GM12875 (cell line): ENCODE measurements around the gene BLOC1S6.

Experiments used
- H3K4me3 ChIP-seq: one replicate; pipeline ENCODE4 v1.5.1; 2011; ENCODE audit warnings: low read depth, low read length, control low read depth
- CTCF ChIP-seq: IDR thresholded peaks from 2 replicates; pipeline ENCODE4 v1.5.1; 2011; ENCODE audit warnings: low read depth, mild to moderate bottlenecking, control low read depth, inconsistent platforms, low read length, moderate library complexity, borderline replicate concordance; ENCODE audit not compliant: insufficient read depth

The BLOC1S6 gene

GRCh38 chr15:45606413-45606812 lies 19.2 kb downstream of the BLOC1S6 start:
- H3K4me3 ChIP-seq, result no peak overlapping the region
- no peak for TF ChIP-seq CTCF

GRCh38 chr15:45606841-45607240 lies 19.7 kb downstream of the BLOC1S6 start:
- no peak for TF ChIP-seq CTCF
- H3K4me3 ChIP-seq, result no peak overlapping the region

GRCh38 chr15:45611305-45611704 lies 24.1 kb downstream of the BLOC1S6 start:
- TF ChIP-seq CTCF, result 0 out of 2 replicates have a peak, but pooled peaks have one; percentile 21
- no peak overlapping the region for H3K4me3 ChIP-seq

GRCh38 chr15:45612790-45613415 lies 25.7 kb downstream of the BLOC1S6 start:
- H3K4me3 ChIP-seq, result no peak overlapping the region
- TF ChIP-seq CTCF, result no peak

GRCh38 chr15:45616901-45617323 lies 29.7 kb downstream of the BLOC1S6 start:
- TF ChIP-seq CTCF, result no peak
- no peak overlapping the region for H3K4me3 ChIP-seq

- no peak overlapping the region for H3K4me3 ChIP-seq
- peak; percentile 44; the same call in 1 of the 2 replicates for TF ChIP-seq CTCF
Measured at GRCh38 chr15:45618813-45619212, 31.6 kb downstream of the BLOC1S6 start.

GRCh38 chr15:45628136-45628535 lies 41.0 kb downstream of the BLOC1S6 start:
- TF ChIP-seq CTCF, result no peak
- no peak overlapping the region for H3K4me3 ChIP-seq
